ENCODE measurements around the gene NDUFS6.
"Not testable (repeated sequence)": the region's sequence is repeated elsewhere in the genome, so short reads cannot be mapped to it uniquely, and the experiment has no call there.

Gene NDUFS6

GRCh38 chr5:1798589-1798988 lies 2.6 kb upstream of the NDUFS6 start:
- not testable (repeated sequence) for H3K27me3 Mint-ChIP-seq, H3K9me3 Mint-ChIP-seq
- Mint-ChIP-seq H3K27ac (peak overlapping the region; percentile 72), H3K36me3 (peaks cover 15% of the 10 kb centered on the region), H3K4me1 (peaks cover 66% of the 10 kb centered on the region), H3K4me3 (peak overlapping the region; percentile 87)

DNA sequence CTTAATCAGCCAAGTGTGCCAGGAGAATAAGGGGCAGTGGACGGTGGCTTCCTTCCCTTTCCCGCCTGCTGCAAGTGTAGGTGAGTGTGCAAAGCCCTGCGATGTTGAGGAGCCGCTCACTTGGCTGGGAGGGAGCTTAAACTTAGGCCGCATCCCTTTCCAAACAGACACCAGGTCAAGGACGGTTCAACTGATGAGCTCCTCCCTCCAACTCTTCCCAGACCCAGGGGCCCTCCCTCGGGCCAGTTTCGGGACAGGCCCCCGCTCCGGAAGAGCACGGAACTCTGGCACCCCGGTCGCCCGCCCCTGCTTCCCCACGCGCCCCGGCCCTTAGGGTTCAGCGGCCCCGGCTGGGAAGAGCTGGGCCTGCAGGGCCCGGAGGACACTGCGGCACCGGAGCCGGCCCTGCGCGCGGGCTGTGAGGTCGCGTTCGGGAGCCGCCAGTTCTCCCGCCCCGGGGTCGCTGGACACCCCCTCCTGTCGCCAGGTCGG lies 2.1 kb upstream of the NDUFS6 start:
- peak overlapping the region; percentile 76 for H3K27ac Mint-ChIP-seq
- no peaks in the 10 kb centered on the region for H3K27me3 Mint-ChIP-seq
- H3K36me3 Mint-ChIP-seq, result peaks cover 19% of the 10 kb centered on the region
- H3K4me3 Mint-ChIP-seq, result peak overlapping the region; percentile 87
- no peaks in the 10 kb centered on the region for H3K9me3 Mint-ChIP-seq
- peaks cover 66% of the 10 kb centered on the region for H3K4me1 Mint-ChIP-seq

- peak within 1 kb of the TSS; percentile 97 for H3K27ac Mint-ChIP-seq
- no peaks in the 10 kb centered on the region for H3K27me3 Mint-ChIP-seq
- peaks cover 68% of the 10 kb centered on the region for H3K4me1 Mint-ChIP-seq
- H3K9me3 Mint-ChIP-seq, result no peaks in the 10 kb centered on the region
- H3K36me3 Mint-ChIP-seq, result peaks cover 19% of the 10 kb centered on the region
- H3K4me3 Mint-ChIP-seq, result peak within 1 kb of the TSS; percentile 100
Observed at GRCh38 chr5:1799602-1800471, 1.4 kb upstream of the NDUFS6 start, which contains the start of gene MRPL36. TSS of gene MRPL36 (minus strand) at chr5:1799837. CDS start at chr5:1798935, 902 bp downstream.

DNA sequence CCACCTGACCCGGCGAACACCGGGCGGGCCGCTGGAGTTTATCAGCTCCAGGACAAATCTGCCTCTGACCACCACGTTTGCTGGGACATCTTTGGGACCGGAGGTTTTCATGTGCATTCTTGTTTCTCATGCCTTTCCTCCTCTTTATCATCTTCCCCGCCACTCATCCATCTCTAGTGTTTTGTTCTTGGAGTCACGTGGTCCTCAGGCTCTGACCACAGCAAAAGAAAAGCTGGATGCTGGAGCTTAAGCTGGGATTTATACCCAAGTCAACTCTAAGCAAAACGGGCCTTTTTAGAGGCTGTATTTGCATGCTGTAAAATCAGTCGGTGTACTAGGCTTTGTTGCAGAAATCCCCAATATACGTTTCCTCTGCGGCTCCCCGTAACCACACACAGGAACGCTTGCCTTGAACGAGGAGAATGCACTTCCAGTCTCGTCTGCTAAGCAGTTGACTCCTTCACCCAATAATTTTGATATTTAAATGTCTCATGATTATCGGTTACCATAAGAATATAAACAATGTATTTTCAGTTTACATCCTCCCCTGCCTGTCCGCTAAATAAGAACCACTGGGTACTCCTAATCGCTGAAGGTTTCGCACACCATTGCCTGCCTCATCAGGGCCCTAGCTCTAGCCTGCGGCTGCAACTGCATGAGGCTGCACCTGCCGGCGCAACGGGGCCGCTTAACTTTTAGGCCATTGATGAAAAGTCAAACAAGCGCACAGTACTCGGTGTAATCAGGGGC lies 560 bp upstream of the NDUFS6 start:
- Mint-ChIP-seq H3K27me3 (no peaks in the 10 kb centered on the region), H3K36me3 (peaks cover 22% of the 10 kb centered on the region), H3K4me3 (peak overlapping the region; percentile 100), H3K27ac (peak overlapping the region; percentile 97), H3K9me3 (no peaks in the 10 kb centered on the region), H3K4me1 (peaks cover 65% of the 10 kb centered on the region)

- Mint-ChIP-seq H3K36me3 (peaks cover 22% of the 10 kb centered on the region), H3K4me1 (peaks cover 58% of the 10 kb centered on the region), H3K27me3 (no peaks in the 10 kb centered on the region), H3K27ac (peak overlapping the region; percentile 17), H3K9me3 (no peaks in the 10 kb centered on the region), H3K4me3 (peak overlapping the region; percentile 100)
Observed at GRCh38 chr5:1801967-1802295, 724 bp downstream of the NDUFS6 start.

GRCh38 chr5:1803192-1803591 lies 2.0 kb downstream of the NDUFS6 start:
- Mint-ChIP-seq H3K27ac (peak overlapping the region; percentile 19), H3K36me3 (peaks cover 27% of the 10 kb centered on the region), H3K27me3 (no peaks in the 10 kb centered on the region), H3K9me3 (no peaks in the 10 kb centered on the region), H3K4me1 (peaks cover 60% of the 10 kb centered on the region), H3K4me3 (peak overlapping the region; percentile 100)

- peaks cover 62% of the 10 kb centered on the region for H3K4me1 Mint-ChIP-seq
- no peaks in the 10 kb centered on the region for H3K9me3 Mint-ChIP-seq
- peaks cover 25% of the 10 kb centered on the region for H3K36me3 Mint-ChIP-seq
- no peak overlapping the region for H3K27ac Mint-ChIP-seq
- H3K4me3 Mint-ChIP-seq, result peak overlapping the region; percentile 11
- no peaks in the 10 kb centered on the region for H3K27me3 Mint-ChIP-seq
Observed at GRCh38 chr5:1804001-1804690, 2.9 kb downstream of the NDUFS6 start.

- Mint-ChIP-seq H3K27me3 (no peaks in the 10 kb centered on the region), H3K36me3 (peaks cover 23% of the 10 kb centered on the region), H3K9me3 (no peaks in the 10 kb centered on the region), H3K27ac (no peak overlapping the region), H3K4me1 (peaks cover 58% of the 10 kb centered on the region), H3K4me3 (no peak overlapping the region)
Observed at GRCh38 chr5:1805326-1805725, 4.1 kb downstream of the NDUFS6 start.

GRCh38 chr5:1805736-1806135 lies 4.5 kb downstream of the NDUFS6 start:
- H3K4me1 Mint-ChIP-seq, result peaks cover 55% of the 10 kb centered on the region

GRCh38 chr5:1806199-1806598 lies 5.0 kb downstream of the NDUFS6 start:
- H3K9me3 Mint-ChIP-seq, result no peaks in the 10 kb centered on the region
- peaks cover 59% of the 10 kb centered on the region for H3K4me1 Mint-ChIP-seq
- peaks cover 23% of the 10 kb centered on the region for H3K36me3 Mint-ChIP-seq
- H3K27me3 Mint-ChIP-seq, result no peaks in the 10 kb centered on the region
- H3K4me3 Mint-ChIP-seq, result no peak overlapping the region
- H3K27ac Mint-ChIP-seq, result no peak overlapping the region

More at GRCh38 chr5:1805736-1806135, 4.5 kb downstream of the NDUFS6 start:
- H3K27ac Mint-ChIP-seq, result no peak overlapping the region
- H3K36me3 Mint-ChIP-seq, result peaks cover 23% of the 10 kb centered on the region
- H3K9me3 Mint-ChIP-seq, result no peaks in the 10 kb centered on the region
- H3K27me3 Mint-ChIP-seq, result no peaks in the 10 kb centered on the region
- H3K4me3 Mint-ChIP-seq, result no peak overlapping the region

GRCh38 chr5:1806974-1807373 lies 5.8 kb downstream of the NDUFS6 start:
- Mint-ChIP-seq H3K4me3 (no peak overlapping the region), H3K27ac (no peak overlapping the region), H3K4me1 (peaks cover 57% of the 10 kb centered on the region), H3K9me3 (no peaks in the 10 kb centered on the region), H3K27me3 (no peaks in the 10 kb centered on the region), H3K36me3 (peaks cover 23% of the 10 kb centered on the region)

GRCh38 chr5:1807451-1808185 lies 6.4 kb downstream of the NDUFS6 start:
- no peaks in the 10 kb centered on the region for H3K27me3 Mint-ChIP-seq
- peaks cover 20% of the 10 kb centered on the region for H3K36me3 Mint-ChIP-seq
- peaks cover 51% of the 10 kb centered on the region for H3K4me1 Mint-ChIP-seq
- H3K4me3 Mint-ChIP-seq, result no peak overlapping the region
- H3K9me3 Mint-ChIP-seq, result no peaks in the 10 kb centered on the region
- H3K27ac Mint-ChIP-seq, result no peak overlapping the region

- no peaks in the 10 kb centered on the region for H3K27me3 Mint-ChIP-seq
Observed at GRCh38 chr5:1808439-1808838, 7.2 kb downstream of the NDUFS6 start.

GRCh38 chr5:1809416-1810035 lies 8.3 kb downstream of the NDUFS6 start:
- Mint-ChIP-seq H3K4me3 (no peak overlapping the region), H3K27ac (no peak overlapping the region), H3K9me3 (no peaks in the 10 kb centered on the region), H3K4me1 (peaks cover 33% of the 10 kb centered on the region), H3K36me3 (peaks cover 8% of the 10 kb centered on the region), H3K27me3 (no peaks in the 10 kb centered on the region)

More at GRCh38 chr5:1808439-1808838, 7.2 kb downstream of the NDUFS6 start:
- H3K9me3 Mint-ChIP-seq, result no peaks in the 10 kb centered on the region
- H3K4me1 Mint-ChIP-seq, result peaks cover 44% of the 10 kb centered on the region
- no peak overlapping the region for H3K4me3 Mint-ChIP-seq
- H3K27ac Mint-ChIP-seq, result no peak overlapping the region
- H3K36me3 Mint-ChIP-seq, result peaks cover 13% of the 10 kb centered on the region
